IMR-90 (cell line): ENCODE data around the gene TMEM131L. TPM values are rescaled to one million over a fixed set of nuclear protein-coding genes. Genes with fewer than 3 reads are reported as not detected.

Experiments used
- ATAC-seq: fragments of 200-7000 bp; cut with Tn5 transposase; 2 replicates; pipeline ENCODE4 v1.9.1; 2020; ENCODE audit warnings: low read depth, mild to moderate bottlenecking, moderate library complexity
- BruUV-seq: library from RNA; stranded (reverse); fragments of 400-500 nt; replicated peaks from 2 replicates; lab custom pipeline; 2021; lab: Mats Ljungman, UMichigan
- CTCF ChIA-PET: fragments of 300-600 bp; formaldehyde crosslinking; extraction: SDS; loops from one replicate; lab custom pipeline; 2021; ENCODE audit warnings: antibody characterized with exemption; lab: Yijun Ruan, JAX
- POLR2A ChIA-PET: fragments of 300-600 bp; sonication (Branson Sonifier 250); formaldehyde crosslinking; loops from one replicate; lab custom pipeline; 2022; ENCODE audit warnings: antibody characterized with exemption; ENCODE audit not compliant: unreplicated experiment; lab: Charles Lee
- DNase-seq: peaks from one replicate; pipeline ENCODE4 v3.0.0; 2013
- H2AFZ ChIP-seq: replicated peaks from 2 replicates; pipeline ENCODE3; 2013; ENCODE audit warnings: low read length, mild to moderate bottlenecking; ENCODE audit not compliant: poor library complexity
- H2AK5ac ChIP-seq: 2 replicates; pipeline ENCODE4 v1.6.1; 2013; ENCODE audit warnings: low read depth, low read length, inconsistent platforms
- H2AK9ac ChIP-seq: replicated peaks from 2 replicates; pipeline ENCODE3; 2013; ENCODE audit warnings: mild to moderate bottlenecking, low read depth, low read length, moderate library complexity; ENCODE audit not compliant: poor library complexity
- H2BK120ac ChIP-seq: 2 replicates; pipeline ENCODE4 v1.6.1; 2013; ENCODE audit warnings: low read depth, low read length, inconsistent platforms
- H2BK15ac ChIP-seq: 3 replicates; pipeline ENCODE4 v1.6.1; 2013; ENCODE audit warnings: low read depth, low read length, inconsistent platforms
- H2BK20ac ChIP-seq: 2 replicates; pipeline ENCODE4 v1.6.1; 2013; ENCODE audit warnings: low read depth, mild to moderate bottlenecking, inconsistent platforms, low read length, moderate library complexity
- H2BK5ac ChIP-seq: 2 replicates; pipeline ENCODE4 v1.6.1; 2013; ENCODE audit warnings: mild to moderate bottlenecking, low read depth, low read length, inconsistent platforms; ENCODE audit not compliant: poor library complexity, severe bottlenecking
- H3K14ac ChIP-seq: replicated peaks from 2 replicates; pipeline ENCODE4 v1.6.1; 2013; ENCODE audit warnings: low read depth, low read length, inconsistent platforms
- H3K18ac ChIP-seq: 2 replicates; pipeline ENCODE4 v1.6.1; 2013; ENCODE audit warnings: low read depth, low read length, control low read depth
- H3K23ac ChIP-seq: 2 replicates; pipeline ENCODE4 v1.6.1; 2013; ENCODE audit warnings: low read depth, low read length, inconsistent platforms
- H3K27ac ChIP-seq: 2 replicates; pipeline ENCODE4 v1.5.1; 2013; ENCODE audit warnings: mild to moderate bottlenecking, control low read depth, low read length; ENCODE audit not compliant: insufficient read depth
- H3K27me3 ChIP-seq: 2 replicates; pipeline ENCODE4 v1.6.1; 2013; ENCODE audit warnings: low read length; ENCODE audit not compliant: control insufficient read depth, insufficient read depth
- H3K36me3 ChIP-seq: 2 replicates; pipeline ENCODE4 v1.6.1; 2013; ENCODE audit warnings: low read length, mixed read lengths; ENCODE audit not compliant: control insufficient read depth, insufficient read depth
- H3K4ac ChIP-seq: 2 replicates; pipeline ENCODE4 v1.6.1; 2013; ENCODE audit warnings: low read depth, low read length, inconsistent platforms
- H3K4me1 ChIP-seq: 2 replicates; pipeline ENCODE4 v1.6.1; 2013; ENCODE audit warnings: low read length, mixed read lengths; ENCODE audit not compliant: control insufficient read depth, insufficient read depth
- H3K4me2 ChIP-seq: 2 replicates; pipeline ENCODE4 v1.6.1; 2013; ENCODE audit warnings: low read depth, mild to moderate bottlenecking, control low read depth, low read length, moderate library complexity
- H3K4me3 ChIP-seq: 2 replicates; pipeline ENCODE4 v1.5.1; 2013; ENCODE audit warnings: low read depth, mild to moderate bottlenecking, control low read depth, low read length, moderate library complexity; ENCODE audit not compliant: insufficient read depth
- H3K56ac ChIP-seq: 2 replicates; pipeline ENCODE4 v1.6.1; 2013; ENCODE audit warnings: low read length, inconsistent platforms; ENCODE audit not compliant: insufficient read depth; ENCODE audit errors: extremely low read depth
- H3K79me1 ChIP-seq, 2 experiments: 2 replicates each; pipeline ENCODE4 v1.6.1; 2013; ENCODE audit warnings: low read length in 2 of 2, inconsistent platforms in 1 of 2, low read depth in 1 of 2
- H3K9ac ChIP-seq: 2 replicates; pipeline ENCODE4 v1.6.1; 2013; ENCODE audit warnings: low read depth, low read length, control low read depth
- H3K9me1 ChIP-seq: 2 replicates; pipeline ENCODE4 v1.6.1; 2013; ENCODE audit warnings: low read length, inconsistent platforms; ENCODE audit not compliant: insufficient read depth
- H3K9me3 ChIP-seq: 2 replicates; pipeline ENCODE4 v1.6.1; 2013; ENCODE audit warnings: low read length; ENCODE audit not compliant: control insufficient read depth, insufficient read depth
- H4K20me1 ChIP-seq: 2 replicates; pipeline ENCODE4 v1.6.1; 2013; ENCODE audit warnings: low read length, inconsistent platforms; ENCODE audit not compliant: insufficient read depth
- H4K5ac ChIP-seq: 2 replicates; pipeline ENCODE4 v1.6.1; 2013; ENCODE audit warnings: mild to moderate bottlenecking, low read depth, low read length, control low read depth
- H4K8ac ChIP-seq, 2 experiments: 2 replicates each; pipeline ENCODE4 v1.6.1; 2013; ENCODE audit warnings: low read depth in 2 of 2, low read length in 2 of 2, control low read depth in 1 of 2, inconsistent platforms in 1 of 2
- H4K91ac ChIP-seq: 2 replicates; pipeline ENCODE4 v1.6.1; 2013; ENCODE audit warnings: low read depth, low read length, inconsistent platforms; ENCODE audit not compliant: insufficient read depth
- BHLHE40 ChIP-seq: fragments of 150-350 bp; IDR thresholded peaks from 2 replicates; pipeline ENCODE4 v1.6.1; 2016; ENCODE audit warnings: mild to moderate bottlenecking, low read depth, low read length
- MXI1 ChIP-seq: IDR thresholded peaks from 2 replicates; pipeline ENCODE4 v1.6.1; 2012; ENCODE audit warnings: low read depth, mild to moderate bottlenecking, low read length, moderate library complexity, borderline replicate concordance
- RAD21 ChIP-seq: IDR thresholded peaks from 2 replicates; pipeline ENCODE4 v1.6.1; 2012; ENCODE audit warnings: low read length, improper control_type of control experiment
- RFX5 ChIP-seq: IDR thresholded peaks from 2 replicates; pipeline ENCODE4 v1.8.0; 2012; ENCODE audit warnings: low read depth, mild to moderate bottlenecking, low read length, moderate library complexity
- WGBS, 2 experiments: methylation state at CpG; one replicate each; pipeline versions ENCODE4 v1.1.5 to v1.1.7; 2013; ENCODE audit warnings: missing lambda C conversion rate in 2 of 2; ENCODE audit not compliant: insufficient read length in 1 of 2; ENCODE audit errors: extremely low coverage in 2 of 2; 5-methylcytosine and 5-hydroxymethylcytosine counted together
- dilution Hi-C: fragments of 300-500 bp; cut with HindIII; formaldehyde crosslinking; loops from one replicate; pipeline ENCODE4 v1.14.3; 2018; ENCODE audit warnings: low sequenced_read_pairs; ENCODE audit not compliant: unreplicated experiment
- in situ Hi-C: fragments of 300-500 bp; cut with MboI; formaldehyde crosslinking; loops from 3 replicates; pipeline ENCODE4 v1.14.3; 2019; ENCODE audit warnings: low sequenced_read_pairs, inconsistent platforms, mixed read lengths
- intact Hi-C: fragments of 100-400 bp; cut with micrococcal nuclease; formaldehyde crosslinking; loops from 2 replicates; pipeline ENCODE4 v1.10.0; 2022
- polyA plus RNA-seq, 3 experiments: library from polyadenylated mRNA; depleted of rRNA; stranded (reverse); fragments of >200 nt; gene quantifications; 2 replicates each; pipeline ENCODE4 v1.2.3, GENCODE V29; 2012; ENCODE audit warnings: low replicate concordance in 1 of 3
- total RNA-seq: library from RNA; depleted of rRNA; stranded (reverse); fragments of >200 nt; gene quantifications from 2 replicates; pipeline ENCODE4 v1.2.3, GENCODE V29; 2012
- TF ChIP-seq, protein P1 (sequence below): conservative IDR thresholded peaks from 2 replicates; pipeline ENCODE4 v1.5.1; 2012; ENCODE audit warnings: mild to moderate bottlenecking, low read depth, low read length, improper control_type of control experiment

Gene TMEM131L
- total and polyA plus RNA-seq, 2 of the 4 experiments (the other 2 are of a cell fraction), result 8.4 to 23.8 TPM

DNA sequence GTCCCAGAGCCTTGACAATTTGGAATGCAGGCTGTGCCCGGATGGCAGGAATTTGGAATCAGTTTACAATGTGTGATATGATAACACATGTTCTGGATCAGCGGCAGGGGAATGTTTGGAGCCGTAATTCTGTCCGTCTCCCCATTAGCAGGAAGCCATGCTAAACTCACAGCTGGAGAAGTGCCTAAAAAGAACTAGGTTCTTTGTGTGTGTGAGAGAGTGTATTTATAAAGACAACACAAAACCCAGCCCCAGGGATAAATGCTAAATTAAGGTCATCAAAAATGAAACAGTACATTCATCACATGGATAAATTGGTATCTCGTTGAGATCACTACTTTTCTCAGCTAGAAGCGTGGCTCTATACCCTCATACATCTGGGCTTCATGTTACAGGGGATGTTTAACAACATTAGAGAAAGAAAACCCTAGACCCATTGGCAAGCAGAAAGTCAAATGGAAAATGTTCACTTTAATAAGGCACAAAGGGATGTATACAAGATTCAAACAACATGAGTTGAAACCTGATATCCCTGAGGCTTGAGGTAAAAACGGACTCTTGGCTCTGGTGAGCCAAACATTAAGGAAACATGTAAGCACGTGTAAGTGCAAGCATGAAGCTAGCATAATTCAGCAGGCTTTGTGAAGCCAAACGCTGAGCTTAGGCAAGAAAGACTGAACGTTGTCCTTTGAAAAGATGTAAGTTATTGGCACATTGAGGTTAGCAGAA, 18.0 kb upstream of the TMEM131L start:
- Histone ChIP-seq H3K27ac (peak overlapping the region; percentile 7; the same call in 1 of the 2 replicates), H2BK20ac (no peak overlapping the region), H3K79me1 (no peaks in the 10 kb centered on the region), H4K8ac (no peak overlapping the region), H3K4me2 (peak overlapping the region; percentile 95), H3K9me3 (no peaks in the 10 kb centered on the region), H2AFZ (peak overlapping the region; percentile 69), H3K4me3 (peak overlapping the region; percentile 9; the same call in 1 of the 2 replicates), H3K9me1 (peaks cover 2% of the 10 kb centered on the region; the same call in 1 of the 2 replicates), H3K23ac (no peak overlapping the region; the same call in 1 of the 2 replicates), H3K56ac (no peak overlapping the region), H2AK5ac (no peak overlapping the region), H3K14ac (no peak overlapping the region), H4K20me1 (no peaks in the 10 kb centered on the region), H3K9ac (no peak overlapping the region), H3K18ac (peak overlapping the region; percentile 24; the same call in 1 of the 2 replicates), H3K27me3 (no peaks in the 10 kb centered on the region), H2BK120ac (peak overlapping the region; percentile 30; the same call in 1 of the 2 replicates), H2BK15ac (no peak overlapping the region), H3K4me1 (peaks cover 5% of the 10 kb centered on the region), H4K91ac (no peak overlapping the region), H2BK5ac (peak overlapping the region; percentile 68), H4K5ac (0 out of 2 replicates have a peak overlapping the region, but pooled peaks have one; percentile 30), H3K36me3 (no peaks in the 10 kb centered on the region), H2AK9ac (no peak overlapping the region), H3K4ac (peak overlapping the region; percentile 18; the same call in 1 of the 2 replicates)
- intact Hi-C loops (loop anchor here (5.0 kb wide), 1 partner anchor 101 kb away; no protein-coding TSS in a partner anchor), dilution Hi-C loops (no loop called here), in situ Hi-C loops (no loop called here)
- ATAC-seq (peak; percentile 59), DNase-seq (peak; percentile 81)
- no TSS peak for BruUV-seq
- CTCF ChIA-PET, result interaction anchor here (1.0 to 1.4 kb wide), 3 partner anchors 17 to 126 kb away, joined by 3 to 5 read pairs (median 5); no protein-coding TSS in a partner anchor
- POLR2A ChIA-PET, result interaction anchor here (0.6 kb wide), 1 partner anchor 26 kb away, joined by 3 read pairs; no protein-coding TSS in a partner anchor
- 50% methylated on average over 2 of the region's 10 CpGs; no CpG with 5 or more reads in 1 of the 2 experiments for WGBS, 2 experiments
- TF ChIP-seq RAD21, result no peak
- no peak for TF ChIP-seq RFX5
- peak; percentile 25; the same call in 1 of the 2 replicates for TF ChIP-seq BHLHE40
- TF ChIP-seq, protein P1, sequence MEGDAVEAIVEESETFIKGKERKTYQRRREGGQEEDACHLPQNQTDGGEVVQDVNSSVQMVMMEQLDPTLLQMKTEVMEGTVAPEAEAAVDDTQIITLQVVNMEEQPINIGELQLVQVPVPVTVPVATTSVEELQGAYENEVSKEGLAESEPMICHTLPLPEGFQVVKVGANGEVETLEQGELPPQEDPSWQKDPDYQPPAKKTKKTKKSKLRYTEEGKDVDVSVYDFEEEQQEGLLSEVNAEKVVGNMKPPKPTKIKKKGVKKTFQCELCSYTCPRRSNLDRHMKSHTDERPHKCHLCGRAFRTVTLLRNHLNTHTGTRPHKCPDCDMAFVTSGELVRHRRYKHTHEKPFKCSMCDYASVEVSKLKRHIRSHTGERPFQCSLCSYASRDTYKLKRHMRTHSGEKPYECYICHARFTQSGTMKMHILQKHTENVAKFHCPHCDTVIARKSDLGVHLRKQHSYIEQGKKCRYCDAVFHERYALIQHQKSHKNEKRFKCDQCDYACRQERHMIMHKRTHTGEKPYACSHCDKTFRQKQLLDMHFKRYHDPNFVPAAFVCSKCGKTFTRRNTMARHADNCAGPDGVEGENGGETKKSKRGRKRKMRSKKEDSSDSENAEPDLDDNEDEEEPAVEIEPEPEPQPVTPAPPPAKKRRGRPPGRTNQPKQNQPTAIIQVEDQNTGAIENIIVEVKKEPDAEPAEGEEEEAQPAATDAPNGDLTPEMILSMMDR, result no peak
- TF ChIP-seq MXI1, result peak; percentile 65; the same call in 1 of the 2 replicates
